HepG2 (cell line): ENCODE results near the gene OR6S1. TPM values are rescaled to one million over a fixed set of nuclear protein-coding genes. Genes with fewer than 3 reads are reported as not detected.

Experiments used
- CBX2 ChIP-seq, 2 experiments: fragments of 200-600 bp in 1 of 2; sonication (generic); formaldehyde crosslinking in 1 of 2; IDR thresholded peaks; 2 replicates each; pipeline versions ENCODE4 v1.7.0 to v1.8.1; 2018 to 2022; ENCODE audit warnings: low read depth in 2 of 2, low read length in 1 of 2, mild to moderate bottlenecking in 1 of 2, missing genetic modification reagents in 1 of 2
- CERS6 ChIP-seq: sonication (generic); formaldehyde crosslinking; IDR thresholded peaks from 2 replicates; pipeline ENCODE4 v1.5.0; 2020; ENCODE audit warnings: missing genetic modification reagents
- CTCF ChIP-seq: sonication (generic); formaldehyde crosslinking; IDR thresholded peaks from 2 replicates; pipeline ENCODE4 v1.5.0; 2020; ENCODE audit warnings: mild to moderate bottlenecking, missing genetic modification reagents, moderate library complexity
- DDIT3 ChIP-seq: sonication (generic); formaldehyde crosslinking; IDR thresholded peaks from 2 replicates; pipeline ENCODE4 v1.4.0; 2020; ENCODE audit warnings: mild to moderate bottlenecking, missing genetic modification reagents
- GATAD2A ChIP-seq: IDR thresholded peaks from 2 replicates; pipeline ENCODE4 v1.6.1; 2016
- IKZF5 ChIP-seq: IDR thresholded peaks from 2 replicates; pipeline ENCODE4 v1.6.1; 2018; ENCODE audit warnings: missing genetic modification reagents, mild to moderate bottlenecking, missing compliant biosample characterization
- MXI1 ChIP-seq: IDR thresholded peaks from 3 replicates; pipeline ENCODE4 v1.6.1; 2012; ENCODE audit warnings: low read depth, low read length, inconsistent platforms, borderline replicate concordance
- PLSCR1 ChIP-seq: sonication (generic); formaldehyde crosslinking; IDR thresholded peaks from 2 replicates; pipeline ENCODE4 v1.5.0; 2020; ENCODE audit warnings: missing genetic modification reagents, mild to moderate bottlenecking, borderline replicate concordance
- SNAPC5 ChIP-seq: sonication (generic); formaldehyde crosslinking; IDR thresholded peaks from 2 replicates; pipeline ENCODE4 v1.8.1; 2023; ENCODE audit warnings: mild to moderate bottlenecking, missing genetic modification reagents, borderline replicate concordance
- TEF ChIP-seq: sonication (generic); formaldehyde crosslinking; IDR thresholded peaks from 2 replicates; pipeline ENCODE4 v1.5.0; 2020; ENCODE audit warnings: missing genetic modification reagents
- TFDP1 ChIP-seq: IDR thresholded peaks from 2 replicates; pipeline ENCODE4 v1.6.1; 2016; ENCODE audit warnings: missing compliant biosample characterization, missing genetic modification reagents, borderline replicate concordance
- ZBTB1 ChIP-seq: sonication (generic); formaldehyde crosslinking; IDR thresholded peaks from 2 replicates; pipeline ENCODE4 v1.4.0; 2020; ENCODE audit warnings: missing genetic modification reagents, borderline replicate concordance
- ZNF367 ChIP-seq: sonication (generic); formaldehyde crosslinking; IDR thresholded peaks from 2 replicates; pipeline ENCODE4 v1.4.0; 2020; ENCODE audit warnings: missing genetic modification reagents, borderline replicate concordance
- ZNF552 ChIP-seq: sonication (generic); formaldehyde crosslinking; IDR thresholded peaks from 2 replicates; pipeline ENCODE4 v1.9.0; 2022; ENCODE audit warnings: missing genetic modification reagents, mild to moderate bottlenecking, borderline replicate concordance
- ZNF644 ChIP-seq: IDR thresholded peaks from 2 replicates; pipeline ENCODE4 v1.6.1; 2016; ENCODE audit warnings: low read depth
- ZNF691 ChIP-seq: sonication (generic); formaldehyde crosslinking; IDR thresholded peaks from 2 replicates; pipeline ENCODE4 v1.4.0; 2020; ENCODE audit warnings: missing genetic modification reagents, low read depth, mild to moderate bottlenecking, borderline replicate concordance
- ZNF747 ChIP-seq: sonication (generic); formaldehyde crosslinking; IDR thresholded peaks from 2 replicates; pipeline ENCODE4 v1.8.1; 2023; ENCODE audit warnings: missing genetic modification reagents, mild to moderate bottlenecking, borderline replicate concordance
- polyA plus RNA-seq, 8 experiments: library from polyadenylated mRNA; depleted of rRNA in 3 of 8; stranded (reverse) in 7 of 8; unstranded in 1 of 8; fragments of >200 nt; fragmentation: Illumina TruSeq in 4 of 8; extraction: Trizol in 4 of 8; gene quantifications; 2 replicates each; pipeline versions ENCODE4 v1.2.1 to v1.2.3, GENCODE V29; 2011 to 2016; ENCODE audit warnings: low read depth in 4 of 8, missing spikeins in 1 of 8, mixed read lengths in 1 of 8; ENCODE audit not compliant: insufficient read depth in 1 of 8
- total RNA-seq, 5 experiments: library from RNA; depleted of rRNA; stranded (reverse); fragments of >200 nt; fragmentation: Illumina TruSeq; extraction: Trizol; gene quantifications; 2 replicates each; pipeline ENCODE4 v1.2.3, GENCODE V29; 2016; ENCODE audit warnings: low read depth in 1 of 5

Gene OR6S1
- total and polyA plus RNA-seq, 2 of the 13 experiments (the other 11 are each of a cell fraction or from before 2014, with no cell fraction given) = 0.09 TPM; not detected in 1

GRCh38 chr14:20610002-20610765 lies 31.3 kb downstream of the OR6S1 start (continued):
- TF ChIP-seq PLSCR1 (CRISPR knock-in tag) = no peak
- no peak for TF ChIP-seq CBX2 (IDR thresholded peaks at IDR 0.05; ENCODE audit: low read depth, low read length)
- TF ChIP-seq CBX2 (CRISPR knock-in tag; IDR thresholded peaks at IDR 0.05; ENCODE audit: low read depth) = no peak
- peak; percentile 86; the same call in 1 of the 2 replicates for TF ChIP-seq IKZF5
- TF ChIP-seq ZNF367 (CRISPR knock-in tag) = no peak
- TF ChIP-seq TFDP1 (CRISPR knock-in tag) = no peak
- peak; percentile 50; the same call in 1 of the 2 replicates for TF ChIP-seq SNAPC5 (CRISPR knock-in tag)
- peak; percentile 84 for TF ChIP-seq GATAD2A (CRISPR knock-in tag)
- TF ChIP-seq ZNF691 (CRISPR knock-in tag) = peak; percentile 70; the same call in 1 of the 2 replicates
- TF ChIP-seq DDIT3 = 0 out of 2 replicates have a peak, but pooled peaks have one; percentile 32
- TF ChIP-seq CERS6 (CRISPR knock-in tag) = no peak
- no peak for TF ChIP-seq ZBTB1
- peak; percentile 44; the same call in 1 of the 2 replicates for TF ChIP-seq ZNF644 (CRISPR knock-in tag)
- peak; percentile 28; the same call in 1 of the 2 replicates for TF ChIP-seq ZNF747
- no peak for TF ChIP-seq ZNF552 (CRISPR knock-in tag)
- TF ChIP-seq TEF (CRISPR knock-in tag) = no peak
- TF ChIP-seq CTCF (CRISPR knock-in tag) = no peak; the same call in 1 of the 2 replicates
- TF ChIP-seq MXI1 = peak; percentile 49; the same call in 1 of the 3 replicates
